HepG2 (cell line): Measurements from ENCODE around the gene CTNNA2.

Experiments used
- ATF2 ChIP-seq: sonication (generic); formaldehyde crosslinking; IDR thresholded peaks from 2 replicates; pipeline ENCODE4 v1.4.0; 2020; ENCODE audit warnings: missing genetic modification reagents
- MBD4 ChIP-seq: IDR thresholded peaks from 2 replicates; pipeline ENCODE4 v1.6.1; 2012; ENCODE audit warnings: low read length, inconsistent platforms, borderline replicate concordance
- SMC3 ChIP-seq: IDR thresholded peaks from 2 replicates; pipeline ENCODE4 v1.6.1; 2011; ENCODE audit warnings: low read length, improper control_type of control experiment
- TERF1 ChIP-seq: sonication (generic); formaldehyde crosslinking; IDR thresholded peaks from 2 replicates; pipeline ENCODE4 v1.8.0; 2022; ENCODE audit warnings: mild to moderate bottlenecking, missing genetic modification reagents, moderate library complexity
- ZNF574 ChIP-seq: sonication (generic); formaldehyde crosslinking; IDR thresholded peaks from 2 replicates; pipeline ENCODE4 v1.4.0; 2020; ENCODE audit warnings: missing genetic modification reagents

- TF ChIP-seq MBD4, result no peak
- TF ChIP-seq SMC3, result no peak
- no peak for TF ChIP-seq ZNF574 (CRISPR knock-in tag)
- no peak for TF ChIP-seq ATF2 (CRISPR knock-in tag)
- no peak for TF ChIP-seq TERF1
Observed at GRCh38 chr2:79947751-79948150, 434.9 kb downstream of the CTNNA2 start.
